NB4 (cell line): ENCODE measurements around the gene SGCA.

Experiments used
- DNase-seq: peaks from one replicate; pipeline ENCODE4 v3.0.0; 2010; ENCODE audit warnings: low read depth
- H3K4me3 ChIP-seq: one replicate; pipeline ENCODE4 v1.5.1; 2011; ENCODE audit warnings: mild to moderate bottlenecking, low read depth, low read length, moderate library complexity
- CTCF ChIP-seq: IDR thresholded peaks from one replicate; pipeline ENCODE4 v1.5.1; 2012; ENCODE audit warnings: low read depth, low read length
- MAX ChIP-seq: IDR thresholded peaks from 2 replicates; pipeline ENCODE4 v1.6.1; 2011; ENCODE audit warnings: low read depth, low read length
- MYC ChIP-seq: IDR thresholded peaks from 2 replicates; pipeline ENCODE4 v1.6.1; 2011; ENCODE audit warnings: low read depth, low read length
- POLR2A ChIP-seq: IDR thresholded peaks from 2 replicates; pipeline ENCODE4 v1.6.1; 2011; ENCODE audit warnings: mild to moderate bottlenecking; ENCODE audit not compliant: insufficient read length; ENCODE audit errors: extremely low read depth

SGCA gene

GRCh38 chr17:50151937-50152547 lies 13.8 kb upstream of the SGCA start:
- H3K4me3 ChIP-seq, result peak overlapping the region; percentile 73
- peak; percentile 86 for DNase-seq
- TF ChIP-seq CTCF, result no peak
- TF ChIP-seq MAX, result peak; percentile 32; the same call in 1 of the 2 replicates
- no peak for TF ChIP-seq POLR2A
- no peak for TF ChIP-seq MYC

- TF ChIP-seq CTCF (no peak), MAX (no peak), POLR2A (no peak), MYC (no peak)
- no peak overlapping the region for H3K4me3 ChIP-seq
- no peak for DNase-seq
Measured at GRCh38 chr17:50152736-50153135, 13.1 kb upstream of the SGCA start.

GRCh38 chr17:50153650-50154575 lies 11.9 kb upstream of the SGCA start:
- H3K4me3 ChIP-seq, result no peak overlapping the region
- no peak for DNase-seq
- TF ChIP-seq MYC (no peak), POLR2A (no peak), MAX (no peak), CTCF (no peak)

- DNase-seq, result no peak
- H3K4me3 ChIP-seq, result no peak overlapping the region
- TF ChIP-seq MYC, result no peak
- TF ChIP-seq MAX, result no peak
- no peak for TF ChIP-seq POLR2A
- TF ChIP-seq CTCF, result no peak
Measured at GRCh38 chr17:50154604-50155003, 11.2 kb upstream of the SGCA start.

GRCh38 chr17:50155115-50155819 lies 10.5 kb upstream of the SGCA start:
- TF ChIP-seq POLR2A (no peak), CTCF (no peak), MAX (no peak), MYC (no peak)
- peak; percentile 42 for DNase-seq
- H3K4me3 ChIP-seq, result no peak overlapping the region
